Prostate gland (tissue), 2 donors: ENCODE data around the gene KCNJ3.

ENCODE experiments used
- CTCF ChIP-seq, 4 experiments: fragments of 200-600 bp in 2 of 4; fragments of 450-650 bp in 2 of 4; sonication (generic) in 2 of 4; IDR thresholded peaks; 1 replicate in 3 of 4; 2 replicates in 1 of 4; pipeline ENCODE4 v1.5.1; 2016 to 2019; ENCODE audit warnings: antibody characterized with exemption in 4 of 4, mild to moderate bottlenecking in 2 of 4, moderate library complexity in 2 of 4
- POLR2A ChIP-seq: fragments of 450-650 bp; IDR thresholded peaks from one replicate; pipeline ENCODE4 v1.6.1; 2016; ENCODE audit warnings: antibody characterized with exemption, mild to moderate bottlenecking
- POLR2AphosphoS5 ChIP-seq: sonication (generic); formaldehyde crosslinking; IDR thresholded peaks from one replicate; pipeline ENCODE4 v1.6.1; 2017; ENCODE audit warnings: antibody characterized with exemption

GRCh38 chr2:154720651-154721050 is 22.2 kb downstream of the KCNJ3 start:
- TF ChIP-seq POLR2AphosphoS5 (no peak), CTCF (IDR thresholded peaks at IDR 0.05) (no peak), POLR2A (no peak)
